Thyroid gland (tissue), 4 donors: ENCODE results near the gene PNLIPRP3.

Source experiments
- POLR2A ChIP-seq, 2 donors: fragments of 450-650 bp; IDR thresholded peaks; one replicate each; pipeline ENCODE4 v1.6.1; 2017; ENCODE audit warnings: antibody characterized with exemption in 2 of 2, mild to moderate bottlenecking in 2 of 2, moderate library complexity in 1 of 2
- TF ChIP-seq, protein P1 (sequence below), 6 experiments: fragments of 200-600 bp in 3 of 6; fragments of 450-650 bp in 3 of 6; sonication (generic) in 3 of 6; IDR thresholded peaks; one replicate each; pipeline ENCODE4 v1.5.1; 2016 to 2019; ENCODE audit warnings: antibody characterized with exemption in 6 of 6, mild to moderate bottlenecking in 2 of 6, inconsistent platforms in 1 of 6, moderate library complexity in 1 of 6

DNA sequence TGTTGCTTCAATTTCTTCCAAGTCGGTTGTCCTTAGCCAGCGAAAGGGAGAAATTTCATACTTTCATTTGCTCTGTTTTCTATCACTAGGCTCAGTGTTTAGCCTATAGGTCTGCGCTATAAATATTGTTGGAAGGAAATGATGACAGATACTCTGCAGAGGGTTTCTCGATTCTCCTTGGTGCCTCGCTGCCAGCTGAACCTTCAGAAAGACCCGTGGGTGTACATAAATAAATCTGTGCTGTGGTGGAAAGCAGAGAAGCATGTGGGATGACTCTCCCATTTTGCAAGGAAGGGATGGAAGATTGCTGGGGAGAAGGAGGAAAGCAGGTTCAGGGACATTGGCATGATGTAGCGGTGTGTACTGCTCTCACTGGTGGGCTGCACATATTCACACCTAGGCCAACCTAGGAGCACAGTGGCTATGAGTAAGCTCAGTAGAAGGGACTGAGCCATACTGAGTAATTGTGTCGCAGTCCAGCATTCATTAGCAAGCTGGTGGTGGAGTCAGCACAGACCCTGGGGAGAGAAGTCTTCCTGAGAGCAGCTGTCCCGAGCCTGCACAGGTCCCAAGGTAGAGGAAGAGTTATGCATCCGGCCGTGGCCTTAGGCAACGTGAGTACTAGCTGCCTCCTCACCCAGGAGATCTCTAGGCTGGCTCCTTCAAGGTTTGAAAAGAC, 50.5 kb downstream of the PNLIPRP3 start:
- TF ChIP-seq POLR2A (IDR thresholded peaks at IDR 0.05) = no peak
- TF ChIP-seq, protein P1, sequence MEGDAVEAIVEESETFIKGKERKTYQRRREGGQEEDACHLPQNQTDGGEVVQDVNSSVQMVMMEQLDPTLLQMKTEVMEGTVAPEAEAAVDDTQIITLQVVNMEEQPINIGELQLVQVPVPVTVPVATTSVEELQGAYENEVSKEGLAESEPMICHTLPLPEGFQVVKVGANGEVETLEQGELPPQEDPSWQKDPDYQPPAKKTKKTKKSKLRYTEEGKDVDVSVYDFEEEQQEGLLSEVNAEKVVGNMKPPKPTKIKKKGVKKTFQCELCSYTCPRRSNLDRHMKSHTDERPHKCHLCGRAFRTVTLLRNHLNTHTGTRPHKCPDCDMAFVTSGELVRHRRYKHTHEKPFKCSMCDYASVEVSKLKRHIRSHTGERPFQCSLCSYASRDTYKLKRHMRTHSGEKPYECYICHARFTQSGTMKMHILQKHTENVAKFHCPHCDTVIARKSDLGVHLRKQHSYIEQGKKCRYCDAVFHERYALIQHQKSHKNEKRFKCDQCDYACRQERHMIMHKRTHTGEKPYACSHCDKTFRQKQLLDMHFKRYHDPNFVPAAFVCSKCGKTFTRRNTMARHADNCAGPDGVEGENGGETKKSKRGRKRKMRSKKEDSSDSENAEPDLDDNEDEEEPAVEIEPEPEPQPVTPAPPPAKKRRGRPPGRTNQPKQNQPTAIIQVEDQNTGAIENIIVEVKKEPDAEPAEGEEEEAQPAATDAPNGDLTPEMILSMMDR (IDR thresholded peaks at IDR 0.05) = no peak
